Stomach (tissue), 4 donors: ENCODE measurements around the gene SAMD14.

Experiments
- CTCF ChIP-seq, 7 experiments: fragments of 450-650 bp in 4 of 7; fragments of 200-600 bp in 3 of 7; sonication (generic) in 3 of 7; IDR thresholded peaks; one replicate each; pipeline ENCODE4 v1.5.1; 2016 to 2019; ENCODE audit warnings: antibody characterized with exemption in 7 of 7, control low read depth in 2 of 7, mild to moderate bottlenecking in 1 of 7
- POLR2AphosphoS5 ChIP-seq, 3 donors: sonication (generic); formaldehyde crosslinking; IDR thresholded peaks; one replicate each; pipeline ENCODE4 v1.6.1; 2016; ENCODE audit warnings: antibody characterized with exemption in 3 of 3

GRCh38 chr17:50080096-50080480 is 49.9 kb downstream of the SAMD14 start:
- TF ChIP-seq POLR2AphosphoS5 (IDR thresholded peaks at IDR 0.05): no peak
- no peak for TF ChIP-seq CTCF (IDR thresholded peaks at IDR 0.05)
